Ramos (cell line): ENCODE measurements around the gene SLC45A1.

Experiments
- in situ Hi-C: fragments of 300-500 bp; cut with MboI; formaldehyde crosslinking; loops from one replicate; pipeline ENCODE4 v1.14.3; 2022; ENCODE audit warnings: low sequenced_read_pairs; ENCODE audit not compliant: unreplicated experiment

SLC45A1 gene

GRCh38 chr1:8351693-8352470, 34.0 kb downstream of the SLC45A1 start:
- in situ Hi-C loops: no loop called here

- in situ Hi-C loops: no loop called here
Observed at GRCh38 chr1:8352471-8352845, 34.5 kb downstream of the SLC45A1 start.

DNA sequence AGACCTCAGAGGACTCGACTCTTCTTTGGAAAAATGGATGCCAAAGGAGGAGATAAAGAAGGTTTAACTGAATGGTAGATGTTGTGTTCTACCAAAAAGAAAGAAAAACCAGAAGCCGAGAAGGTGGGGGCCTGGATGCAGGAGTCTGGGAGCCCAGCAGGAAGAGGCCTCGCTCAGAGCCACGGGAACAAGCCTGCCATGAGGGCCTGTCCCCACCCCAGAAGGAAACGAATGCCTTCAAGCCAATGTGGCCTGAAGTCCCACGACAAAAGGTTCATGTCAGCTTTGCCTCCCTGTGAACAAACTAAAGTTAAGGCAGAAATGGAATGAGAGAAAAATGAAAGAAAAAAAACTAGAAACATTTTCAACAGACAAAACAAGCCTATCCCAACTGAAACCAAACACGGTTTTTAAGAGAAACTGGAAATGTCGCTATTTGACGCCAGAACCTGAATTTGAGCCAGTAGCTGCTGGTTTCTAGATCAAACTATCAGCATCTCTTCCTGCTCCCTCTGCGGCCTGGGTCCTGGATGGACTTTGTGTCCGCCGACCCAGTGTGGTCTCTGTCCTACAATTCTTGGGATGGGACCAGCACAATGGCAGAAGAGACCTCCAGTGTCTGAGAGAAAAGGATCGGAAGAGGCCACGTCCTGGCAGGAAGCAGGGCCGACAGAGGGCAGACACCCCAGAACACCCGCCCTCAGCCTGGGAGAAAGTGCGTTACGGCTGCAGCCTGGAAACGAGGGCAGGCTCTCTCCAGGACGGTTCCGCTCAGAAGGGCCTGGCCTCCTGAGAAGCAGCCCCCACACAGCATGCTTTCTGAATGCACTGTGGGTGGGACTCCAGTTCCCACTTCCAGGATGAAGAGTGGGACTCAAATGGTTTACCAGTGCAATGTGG, 35.2 kb downstream of the SLC45A1 start:
- in situ Hi-C loops: no loop called here

- in situ Hi-C loops: no loop called here
Observed at GRCh38 chr1:8354038-8354437, 36.1 kb downstream of the SLC45A1 start.

- in situ Hi-C loops: no loop called here
Observed at GRCh38 chr1:8355439-8356255, 37.7 kb downstream of the SLC45A1 start.

DNA sequence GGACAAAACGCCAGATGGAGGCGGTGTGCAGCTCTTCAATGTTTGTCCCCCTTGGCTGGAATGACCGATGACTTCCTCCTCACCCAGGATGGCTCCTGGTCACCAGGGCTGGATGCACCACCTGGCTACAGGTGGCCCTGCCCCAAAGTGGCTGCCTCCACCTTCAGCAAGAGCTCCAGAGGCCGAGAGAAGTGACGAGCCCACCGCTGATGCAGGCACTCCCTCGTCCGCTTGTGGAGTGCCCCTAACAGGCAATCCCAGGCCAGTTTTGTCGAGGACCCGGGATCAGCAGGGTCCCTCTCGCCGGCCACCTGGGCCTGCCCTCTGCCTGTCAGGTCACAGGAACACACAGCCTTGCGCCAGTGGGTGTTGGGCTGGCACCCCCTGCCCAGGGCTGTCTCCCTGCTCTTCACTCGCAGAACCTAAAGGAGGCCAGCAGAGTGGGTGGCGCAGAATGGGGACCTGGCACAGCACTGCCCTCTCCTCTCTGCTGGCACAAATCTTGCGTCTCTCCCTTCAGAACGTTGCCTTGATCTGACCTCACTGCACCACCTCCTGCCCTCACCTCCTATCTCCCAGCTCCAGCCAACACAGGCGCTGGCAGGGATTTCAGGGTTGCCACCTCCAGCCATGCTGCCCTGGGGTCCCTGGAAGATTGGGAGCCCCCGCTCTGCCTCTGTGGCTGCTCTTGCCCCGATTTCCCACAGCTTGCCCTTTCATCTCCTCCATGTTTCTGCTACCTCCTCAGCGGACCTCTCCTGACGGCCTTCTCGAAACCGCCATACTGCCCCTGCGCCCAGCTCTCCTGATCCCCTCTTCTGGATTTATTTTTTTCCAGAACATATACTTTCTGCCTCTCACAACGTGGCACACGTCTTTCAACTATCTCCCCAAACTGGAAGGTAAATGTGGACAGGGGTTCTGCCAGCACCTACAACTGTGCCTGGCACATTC, 38.6 kb downstream of the SLC45A1 start:
- in situ Hi-C loops: no loop called here

DNA sequence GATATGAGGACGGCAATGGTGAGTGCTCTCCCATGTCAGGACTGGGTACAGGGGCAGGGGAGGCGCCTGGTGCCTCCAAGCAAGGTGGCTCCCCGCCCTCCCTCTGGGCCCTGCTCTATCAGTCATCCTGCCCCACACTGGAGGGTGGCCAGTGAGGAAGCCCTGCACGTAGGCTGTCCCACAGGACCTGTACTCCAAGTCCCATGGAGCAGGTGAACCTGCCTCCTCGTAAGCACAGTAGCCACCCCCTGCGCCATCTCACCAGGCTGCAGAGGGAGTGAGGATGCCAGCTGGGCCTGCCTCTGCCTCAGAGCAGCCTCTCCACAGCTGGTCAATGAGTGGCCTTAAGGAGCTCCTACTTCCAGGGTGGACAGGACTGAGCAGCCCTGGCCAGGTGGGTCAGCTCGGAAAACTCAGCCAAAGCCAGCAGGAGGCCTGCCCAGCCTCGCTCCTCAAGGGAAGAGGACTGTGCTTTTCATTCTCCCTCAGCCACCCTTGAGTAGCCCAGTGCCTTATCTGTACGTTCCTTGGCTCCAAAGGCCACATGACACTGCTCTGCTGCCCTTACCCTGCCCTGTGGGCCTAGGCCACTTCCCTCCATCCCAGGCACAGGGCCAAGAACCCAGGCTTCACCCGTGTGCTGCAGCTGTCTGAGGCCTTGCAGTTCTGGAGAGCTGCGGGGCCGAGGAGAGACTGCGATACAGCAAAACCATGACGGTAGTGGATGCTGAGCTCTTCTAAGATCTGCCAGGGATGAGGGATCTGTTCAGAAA, 39.6 kb downstream of the SLC45A1 start:
- in situ Hi-C loops: no loop called here

DNA sequence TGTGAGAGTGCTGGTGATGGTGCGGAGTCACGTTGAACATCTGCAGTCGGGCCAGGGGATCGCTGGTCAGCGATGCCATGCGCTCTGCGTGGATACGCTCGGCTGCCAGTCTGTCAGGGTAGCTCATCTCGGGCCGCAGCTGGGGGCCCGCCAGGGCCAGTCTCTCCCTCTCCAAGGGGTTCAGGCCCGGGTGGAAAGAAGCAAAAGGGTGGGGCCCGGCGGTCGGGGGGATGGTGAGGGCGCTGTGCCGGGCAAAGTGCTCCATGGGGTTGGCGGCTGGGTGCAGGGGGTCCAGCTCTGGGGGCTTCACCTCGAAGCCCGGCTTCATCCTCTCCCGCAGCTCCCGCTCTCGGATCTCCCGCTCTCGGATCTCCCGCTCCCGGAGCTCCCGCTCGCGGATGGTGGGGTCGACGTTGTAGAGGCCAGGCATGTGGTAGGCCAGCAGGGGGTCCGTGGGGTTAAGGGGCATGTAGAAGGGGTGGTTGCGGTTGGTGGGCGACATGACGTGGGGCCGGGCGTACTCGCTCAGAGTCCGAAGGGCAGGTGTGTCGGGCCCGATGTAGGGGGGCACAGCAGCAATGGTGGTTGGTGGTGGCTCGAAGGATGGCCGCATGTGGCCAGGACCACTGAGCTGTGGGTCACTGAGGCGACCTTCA, 40.5 kb downstream of the SLC45A1 start:
- in situ Hi-C loops: no loop called here

DNA sequence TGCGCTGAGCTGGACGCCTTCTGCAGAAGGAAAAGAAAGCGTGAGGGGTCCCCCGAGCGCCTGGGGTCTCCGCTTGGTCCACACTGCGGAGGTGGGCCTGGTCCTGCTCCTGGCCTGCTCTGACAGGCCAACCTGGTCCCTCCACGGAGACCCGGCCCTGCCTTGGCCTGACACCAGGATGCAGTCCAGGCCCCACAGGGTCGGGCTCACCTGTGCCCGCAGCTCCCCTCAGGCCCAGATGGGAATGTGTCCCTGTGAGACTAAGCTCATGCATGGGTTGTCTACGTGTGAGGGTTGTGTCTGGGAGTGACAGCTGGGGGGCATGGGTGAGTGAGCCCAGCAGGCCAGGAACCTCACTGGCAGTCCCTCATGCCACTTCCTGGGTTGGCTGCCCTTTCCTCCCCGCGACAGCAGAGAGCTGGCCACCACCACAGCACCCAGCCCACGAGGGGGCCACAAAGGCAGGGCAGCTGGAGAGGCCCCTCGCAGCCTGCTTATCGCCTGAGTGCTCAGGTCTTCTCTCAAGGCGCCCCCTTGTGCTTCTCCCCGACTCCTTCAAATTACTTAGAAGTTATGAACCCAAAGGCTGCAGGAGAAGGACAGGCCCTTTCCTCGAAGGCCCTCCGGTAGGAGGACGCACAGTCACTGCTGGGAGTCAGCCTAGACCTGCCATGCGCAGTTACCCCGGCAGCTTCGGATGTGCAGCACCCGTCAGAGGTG, 41.1 kb downstream of the SLC45A1 start:
- in situ Hi-C loops: no loop called here

- in situ Hi-C loops: no loop called here
Observed at GRCh38 chr1:8359617-8360481, 41.9 kb downstream of the SLC45A1 start.

- in situ Hi-C loops: no loop called here
Observed at GRCh38 chr1:8360493-8361197, 42.7 kb downstream of the SLC45A1 start.

- in situ Hi-C loops: no loop called here
Observed at GRCh38 chr1:8361198-8361849, 43.4 kb downstream of the SLC45A1 start.

DNA sequence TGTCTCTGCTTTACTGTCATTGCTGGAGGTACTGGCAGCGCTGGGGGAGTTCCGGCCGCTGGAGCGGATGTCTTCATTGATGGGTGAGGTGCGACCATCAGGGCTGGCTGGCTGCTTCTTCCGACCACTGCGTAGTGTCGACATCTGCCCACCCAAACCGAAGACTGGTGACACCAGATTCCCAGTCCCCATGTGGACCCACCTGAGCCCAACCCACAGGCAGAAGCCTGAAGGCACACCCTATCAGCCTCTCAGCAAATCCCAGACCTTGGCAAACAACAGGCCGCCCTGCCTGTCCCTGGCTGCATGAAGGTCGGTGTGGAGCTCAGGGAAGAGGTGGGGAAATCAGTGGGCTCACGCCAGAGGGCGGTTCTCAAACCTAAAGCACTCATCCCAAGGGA, 44.8 kb downstream of the SLC45A1 start:
- in situ Hi-C loops: no loop called here

DNA sequence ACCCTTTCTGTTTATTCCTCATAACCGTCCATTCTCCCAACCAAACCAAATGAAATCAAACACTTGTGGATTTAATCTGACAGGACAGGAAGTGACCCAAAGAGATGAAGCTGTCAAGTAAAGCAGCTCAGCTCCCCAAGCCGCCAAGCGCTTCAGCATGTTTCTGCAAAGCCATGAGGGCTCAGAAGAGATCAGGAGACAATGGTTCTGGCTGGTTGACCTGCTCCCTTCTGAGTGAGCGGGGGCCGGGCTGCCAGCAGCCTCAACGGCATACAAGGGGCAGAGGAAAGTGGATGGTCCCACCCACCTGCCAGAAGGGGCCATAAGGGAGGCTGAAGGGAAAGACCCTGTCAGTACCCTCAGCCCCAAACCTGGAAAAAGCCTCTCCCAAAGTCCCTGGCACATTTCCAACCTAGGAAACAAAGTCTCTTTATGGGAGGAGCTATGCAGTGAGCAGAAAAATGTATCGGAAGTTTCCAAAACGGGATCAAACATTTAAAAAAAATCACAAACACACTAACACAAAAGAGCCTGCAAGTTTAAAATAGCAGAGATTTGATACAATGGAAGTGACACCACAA, 45.4 kb downstream of the SLC45A1 start:
- in situ Hi-C loops: no loop called here

- in situ Hi-C loops: no loop called here
Observed at GRCh38 chr1:8363767-8364301, 45.9 kb downstream of the SLC45A1 start.
